HG03135 (cell line): ENCODE data around the gene PLEKHA5.
"Not testable (repeated sequence)": the region's sequence is repeated elsewhere in the genome, so short reads cannot be mapped to it uniquely, and the experiment has no call there.

Experiments used
- ATAC-seq: cut with Tn5 transposase; IDR thresholded peaks from one replicate; pipeline ENCODE4 v1.9.1; 2021; ENCODE audit warnings: mild to moderate bottlenecking, moderate library complexity; ENCODE audit not compliant: unreplicated experiment

The PLEKHA5 gene

DNA sequence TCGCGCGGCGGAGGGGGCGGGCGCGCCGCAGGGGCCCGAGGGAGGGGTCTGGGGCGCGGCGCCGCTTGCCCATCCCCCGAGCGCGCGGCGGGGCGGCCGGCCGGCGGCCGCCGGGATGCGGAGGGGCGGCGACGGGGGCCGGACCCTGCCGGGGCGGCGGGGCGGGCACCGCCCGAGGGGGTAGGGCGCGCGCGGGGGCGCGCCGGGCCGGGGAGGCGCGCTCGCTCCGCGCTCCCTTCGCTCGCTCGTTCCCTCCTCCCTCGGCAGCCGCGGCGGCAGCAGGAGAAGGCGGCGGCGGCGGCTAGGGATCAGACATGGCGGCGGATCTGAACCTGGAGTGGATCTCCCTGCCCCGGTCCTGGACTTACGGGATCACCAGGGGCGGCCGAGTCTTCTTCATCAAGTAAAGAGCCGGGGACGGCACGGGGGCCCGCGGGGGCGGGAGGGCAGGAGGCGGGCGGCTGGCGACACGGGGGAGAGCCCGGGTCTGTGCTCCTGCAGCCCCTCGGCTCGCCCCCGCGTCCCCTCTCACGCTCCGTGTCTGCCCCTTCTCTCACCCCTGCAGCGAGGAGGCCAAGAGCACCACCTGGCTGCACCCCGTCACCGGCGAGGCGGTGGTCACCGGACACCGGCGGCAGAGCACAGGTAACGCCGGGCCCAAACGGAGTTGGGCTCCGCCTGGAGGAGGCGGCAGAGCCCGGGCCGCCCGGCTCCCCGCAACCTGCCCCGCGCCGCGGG is at the start of gene PLEKHA5:
Gene PLEKHA5, plus strand, starts transcription at position 248 of the 738 bp plus-strand sequence. Its CDS starts 67 bp downstream, at position 315.
- ATAC-seq: no peak

- no peak for ATAC-seq
These were observed 48.6 kb upstream of the PLEKHA5 start for GRCh38 chr12:19080918-19081317.

GRCh38 chr12:19082365-19082911 is 47.1 kb upstream of the PLEKHA5 start:
- ATAC-seq: no peak

DNA sequence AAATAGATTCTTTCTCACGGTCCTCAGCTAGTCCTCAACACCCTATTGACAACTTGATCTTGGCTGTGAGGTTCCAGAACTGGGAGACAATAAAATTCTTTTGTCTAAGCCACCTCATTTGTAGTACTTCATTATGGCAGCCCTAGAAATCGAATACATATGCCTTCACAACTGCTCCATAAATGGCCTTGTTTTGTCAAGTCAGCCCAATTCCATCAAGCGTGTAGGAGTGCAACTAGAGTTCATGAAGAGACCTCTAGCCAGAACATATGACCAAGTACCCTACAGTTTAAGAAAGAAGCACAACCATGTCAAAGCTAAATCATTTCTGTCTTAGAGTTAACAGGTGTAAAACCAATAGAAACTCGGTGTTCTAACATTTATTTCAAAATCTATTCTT is 45.0 kb upstream of the PLEKHA5 start:
- no peak for ATAC-seq

GRCh38 chr12:19085090-19085489 is 44.4 kb upstream of the PLEKHA5 start:
- no peak for ATAC-seq

DNA sequence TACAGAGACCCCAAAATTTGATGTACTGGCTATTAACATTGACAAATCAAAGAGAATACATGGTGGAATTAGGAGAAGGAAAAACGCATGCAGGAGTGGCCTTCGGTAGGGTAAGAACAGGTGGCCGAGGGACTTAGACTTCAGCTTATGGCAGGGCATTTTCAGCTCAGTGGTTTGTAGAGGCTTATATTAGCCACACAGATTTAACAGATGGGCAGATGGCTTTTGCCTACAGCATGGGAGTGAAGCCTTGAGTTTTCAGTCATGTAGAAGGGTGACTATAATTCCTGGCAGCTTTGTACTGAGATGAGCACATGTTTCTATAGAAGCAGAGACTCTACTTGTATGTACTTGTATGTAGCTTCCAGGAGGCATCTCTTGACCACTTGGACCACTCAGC is 40.9 kb upstream of the PLEKHA5 start:
- ATAC-seq: no peak

DNA sequence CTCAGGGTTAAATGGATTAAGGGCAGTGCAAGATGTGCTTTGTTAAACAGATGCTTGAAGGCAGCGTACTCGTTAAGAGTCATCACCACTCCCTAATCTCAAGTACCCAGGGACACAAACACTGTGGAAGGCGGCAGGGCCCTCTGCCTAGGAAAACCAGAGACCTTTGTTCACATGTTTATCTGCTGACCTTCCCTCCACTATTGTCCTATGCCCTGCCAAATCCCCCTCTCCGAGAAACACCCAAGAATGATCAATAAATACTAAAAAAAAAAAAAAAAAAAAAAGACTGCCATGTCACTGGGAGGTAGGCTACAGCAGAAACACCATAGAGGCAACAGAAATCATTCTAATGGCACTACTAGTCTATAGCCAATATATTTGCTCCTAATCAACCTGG is 37.1 kb upstream of the PLEKHA5 start:
- not testable (repeated sequence) for ATAC-seq

- no peak for ATAC-seq
These were observed 36.3 kb upstream of the PLEKHA5 start for GRCh38 chr12:19093218-19093617.

DNA sequence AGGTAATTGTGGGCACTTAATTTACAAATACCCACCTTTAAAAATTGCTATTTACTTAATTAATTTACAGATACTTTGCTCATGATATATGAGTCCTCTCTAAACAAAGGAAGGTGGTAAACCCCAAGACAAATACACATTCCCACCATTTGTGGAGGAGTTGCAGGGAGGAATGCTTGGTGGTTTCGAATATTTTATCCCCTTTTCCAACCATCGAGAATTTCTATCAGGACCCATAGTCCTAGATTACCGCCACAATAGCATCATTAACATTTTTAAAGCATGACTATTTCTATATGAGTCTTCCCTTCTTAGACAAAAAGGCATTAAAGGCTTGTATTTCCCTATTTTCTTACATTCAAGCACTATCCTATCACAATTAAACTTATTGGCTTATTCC is 34.2 kb upstream of the PLEKHA5 start:
- no peak for ATAC-seq

- no peak for ATAC-seq
These were observed 33.6 kb upstream of the PLEKHA5 start for GRCh38 chr12:19095756-19096480.

DNA sequence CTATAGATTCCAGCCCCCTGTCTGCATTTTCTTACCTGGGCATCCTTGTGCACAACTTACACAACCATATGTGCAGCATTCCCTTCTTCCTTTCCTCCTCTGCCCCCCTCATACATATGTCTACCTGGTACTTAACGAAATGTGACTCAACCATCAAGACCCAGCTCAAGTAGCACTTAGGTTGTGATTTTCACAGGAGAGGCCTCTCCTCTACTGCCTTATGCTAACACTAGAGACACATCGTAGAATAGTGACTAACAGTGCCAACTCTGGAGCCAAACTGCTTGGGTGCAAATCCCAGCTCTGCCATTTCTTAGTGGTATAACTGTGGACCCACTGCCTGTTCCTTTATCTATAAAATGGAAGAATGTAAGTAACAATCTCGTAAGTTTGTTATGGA is 24.1 kb upstream of the PLEKHA5 start:
- ATAC-seq: no peak

DNA sequence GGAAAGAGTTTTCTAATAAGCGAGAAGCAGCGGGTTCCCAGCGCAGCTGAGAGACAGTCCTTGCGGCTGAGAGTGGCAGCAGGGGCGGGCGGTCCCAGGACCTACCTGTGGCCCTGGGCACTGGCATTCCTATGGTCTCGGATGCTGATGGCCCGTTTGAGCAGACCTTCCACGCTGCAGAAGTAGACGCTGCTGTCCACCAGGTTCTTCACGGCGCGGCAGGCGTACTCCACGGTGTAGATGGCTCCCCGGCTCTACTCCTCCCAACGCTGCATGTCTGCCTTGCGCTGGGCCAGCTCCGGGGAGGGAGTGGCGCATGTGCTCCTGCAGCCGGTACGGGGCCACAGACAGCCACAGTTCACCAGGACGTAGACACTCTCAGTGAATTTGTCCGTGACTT is 21.8 kb upstream of the PLEKHA5 start:
- ATAC-seq: no peak

- ATAC-seq: no peak
These were observed 19.2 kb upstream of the PLEKHA5 start for GRCh38 chr12:19110221-19110940.

DNA sequence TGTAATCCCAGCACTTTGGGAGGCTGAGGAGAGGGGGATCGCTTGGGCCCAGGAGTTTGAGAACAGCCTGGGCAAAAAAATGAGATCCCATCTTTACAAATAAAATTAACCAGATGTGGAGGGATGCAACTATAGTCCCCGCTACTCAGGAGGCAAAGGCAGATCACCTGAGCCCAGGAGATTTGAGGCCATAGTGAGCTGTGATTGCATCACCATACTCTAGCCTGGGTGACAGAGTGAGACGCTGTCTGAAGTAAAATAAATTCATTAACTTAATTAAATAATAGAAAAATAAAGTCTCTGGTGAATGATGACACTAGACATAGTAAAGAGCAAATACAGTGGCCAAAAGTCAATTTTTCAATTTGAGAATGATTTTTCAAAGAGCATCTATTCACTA is 16.1 kb upstream of the PLEKHA5 start:
- ATAC-seq: no peak

DNA sequence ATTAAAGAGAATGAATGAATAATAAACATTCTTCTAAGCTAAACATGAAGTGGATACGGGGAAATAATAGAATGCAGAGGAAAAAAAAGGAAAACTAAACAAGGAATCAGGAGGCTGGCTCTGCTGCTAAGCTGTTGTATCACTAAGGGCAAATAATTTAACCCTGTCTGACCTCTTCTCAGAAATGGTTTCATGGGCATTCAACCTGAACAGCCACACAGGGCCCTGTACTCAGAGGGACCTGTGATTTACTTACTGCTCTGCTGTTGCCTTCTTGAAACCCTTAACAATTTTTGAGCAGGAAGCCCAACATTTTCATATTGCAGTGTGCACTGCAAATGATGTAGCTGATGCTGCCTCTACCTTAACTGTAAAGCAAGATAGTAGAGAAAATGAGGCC is 14.2 kb upstream of the PLEKHA5 start:
- no peak for ATAC-seq

DNA sequence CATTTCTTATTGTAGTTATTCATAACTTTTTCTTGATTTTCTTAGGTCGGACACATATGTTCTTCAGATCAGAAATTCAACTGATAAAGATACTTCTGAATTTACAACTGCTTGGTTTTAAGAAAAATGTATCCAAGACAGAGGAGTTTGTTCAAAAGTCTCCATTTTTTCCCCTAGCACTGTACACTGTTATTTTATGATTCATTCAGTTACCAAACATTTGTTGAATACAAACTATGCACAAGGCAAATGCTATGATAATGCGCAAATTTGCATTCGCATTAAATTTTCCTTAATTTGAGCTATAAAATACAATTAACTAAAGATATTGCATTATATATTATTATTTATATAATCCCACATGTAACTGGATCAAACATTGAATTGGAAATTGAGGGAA is 10.1 kb upstream of the PLEKHA5 start:
- no peak for ATAC-seq

DNA sequence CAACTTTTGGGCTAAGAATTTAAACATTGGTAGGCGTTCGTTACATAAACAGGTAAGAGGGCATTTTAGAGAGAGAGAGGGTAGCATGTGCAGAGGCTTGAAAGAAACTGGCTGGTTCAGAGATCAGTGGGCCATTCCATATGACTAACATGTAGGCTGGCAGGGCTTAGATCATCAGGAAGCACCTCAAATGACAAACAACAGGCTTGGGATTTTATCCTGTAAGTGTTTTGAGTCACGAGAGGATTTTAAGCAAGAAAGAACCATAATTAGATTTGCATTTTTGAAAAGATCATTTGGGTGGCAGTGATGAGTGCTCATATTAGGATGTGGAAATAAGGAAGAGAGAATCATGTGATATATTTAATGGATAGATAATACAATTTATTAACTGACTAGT is 8.7 kb upstream of the PLEKHA5 start:
- no peak for ATAC-seq

GRCh38 chr12:19121449-19122018 is 8.0 kb upstream of the PLEKHA5 start:
- ATAC-seq: no peak

DNA sequence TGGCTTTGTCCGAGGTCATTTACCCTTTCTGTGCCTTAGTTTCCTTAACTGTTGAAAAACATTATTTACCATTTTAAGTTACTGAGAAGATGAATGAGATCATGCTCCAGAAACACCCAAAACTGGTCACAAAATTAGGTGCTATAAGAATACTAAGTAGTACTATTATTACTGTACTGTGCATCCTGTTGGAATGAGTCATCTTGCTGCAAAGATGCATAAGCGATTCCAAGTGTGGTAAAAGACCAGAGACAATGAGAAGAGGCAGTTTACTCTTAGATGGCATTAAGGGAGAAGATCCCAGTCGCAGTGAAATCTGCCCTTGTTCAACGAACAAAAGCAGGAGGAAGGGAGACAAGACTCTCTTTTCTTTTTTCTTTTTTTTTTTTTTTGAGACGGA is 4.2 kb upstream of the PLEKHA5 start:
- ATAC-seq: no peak

DNA sequence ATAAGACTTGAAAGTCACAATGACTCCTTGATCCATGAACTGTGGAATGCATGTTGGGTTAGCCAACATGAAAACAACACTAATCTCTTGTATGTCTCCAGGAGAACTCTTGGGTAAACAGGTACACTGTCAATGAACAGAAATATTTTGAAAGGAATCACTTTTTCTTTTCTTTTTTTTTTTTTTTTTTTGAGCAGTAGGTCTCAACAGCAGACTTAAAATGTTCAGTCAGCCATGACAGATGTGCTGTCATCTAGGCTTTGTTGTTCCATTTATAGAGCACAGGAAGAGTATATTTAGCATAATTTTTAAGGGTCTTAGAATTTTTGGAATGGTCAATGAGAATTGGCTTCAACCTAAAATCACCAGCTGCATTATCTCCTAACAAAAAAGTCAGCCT is 2.3 kb upstream of the PLEKHA5 start:
- ATAC-seq: no peak

- no peak for ATAC-seq
These were observed 1.0 kb upstream of the PLEKHA5 start for GRCh38 chr12:19128485-19128884.
